HepG2 (cell line): ENCODE results near the gene KAZN. TPM values are rescaled to one million over a fixed set of nuclear protein-coding genes. Genes with fewer than 3 reads are reported as not detected.

Source experiments
- ATAC-seq: fragments of 200-7000 bp; cut with Tn5 transposase; 3 replicates; pipeline ENCODE4 v1.9.1; 2020; ENCODE audit warnings: mild to moderate bottlenecking, moderate library complexity
- BruUV-seq: library from RNA; stranded (reverse); fragments of 400-500 nt; replicated peaks from 2 replicates; lab custom pipeline; 2021; lab: Mats Ljungman, UMichigan
- CTCF ChIA-PET: fragments of 300-600 bp; formaldehyde crosslinking; extraction: SDS; loops from one replicate; lab custom pipeline; 2021; ENCODE audit warnings: low total read pairs, inconsistent platforms, low intra/inter-chr PET ratio; lab: Yijun Ruan, JAX
- POLR2A ChIA-PET: fragments of 350-600 bp; sonication (Branson Sonifier 250); formaldehyde crosslinking; loops from one replicate; lab custom pipeline; 2020; ENCODE audit warnings: antibody characterized with exemption, inconsistent platforms; lab: Yijun Ruan, JAX
- DNase-seq: peaks from one replicate; pipeline ENCODE4 v3.0.0-alpha.2; 2015; ENCODE audit warnings: low spot score
- FAIRE-seq: peaks from 3 replicates; lab custom pipeline; 2011; peaks lifted over from hg19 to GRCh38; lab: Jason Lieb, UNC
- H2AFZ ChIP-seq: one replicate; pipeline ENCODE4 v1.6.1; 2011; ENCODE audit warnings: low read length, inconsistent platforms
- H3K27ac ChIP-seq: fragments of 300-600 bp; 3 replicates; pipeline ENCODE4 v1.8.0; 2011; ENCODE audit warnings: mixed run types, mild to moderate bottlenecking, mixed read lengths, low read length, inconsistent platforms; ENCODE audit not compliant: insufficient read depth; ENCODE audit errors: extremely low read length
- H3K27me3 ChIP-seq, 2 experiments: fragments of 200-600 bp in 1 of 2; 2 replicates in 1 of 2; 3 replicates in 1 of 2; pipeline versions ENCODE4 v1.6.0 to v1.8.0; 2011; ENCODE audit warnings: low read length in 2 of 2, mild to moderate bottlenecking in 2 of 2, moderate library complexity in 2 of 2, inconsistent platforms in 1 of 2; ENCODE audit not compliant: insufficient read depth in 2 of 2, control insufficient read depth in 1 of 2
- H3K36me3 ChIP-seq, 2 experiments: fragments of 200-600 bp in 1 of 2; replicated peaks in 1 of 2; 2 replicates in 1 of 2; 3 replicates in 1 of 2; pipeline versions ENCODE4 v1.5.1 to v1.8.0; 2011; ENCODE audit warnings: low read length in 2 of 2, inconsistent platforms in 1 of 2; ENCODE audit not compliant: insufficient read depth in 2 of 2, control insufficient read depth in 1 of 2
- H3K4me1 ChIP-seq: 2 replicates; pipeline ENCODE4 v1.5.1; 2012; ENCODE audit warnings: low read length, inconsistent platforms; ENCODE audit not compliant: insufficient read depth
- H3K4me2 ChIP-seq: 2 replicates; pipeline ENCODE4 v1.6.0; 2011; ENCODE audit warnings: low read depth, low read length, inconsistent platforms
- H3K4me3 ChIP-seq, 3 experiments: fragments of 200-600 bp in 1 of 3; sonication (generic), shearing (Covaris generic) in 1 of 3; replicated peaks in 1 of 3; 2 replicates each; pipeline ENCODE4 v1.5.1; 2011 to 2016; ENCODE audit warnings: low read length in 3 of 3, inconsistent platforms in 2 of 3, low read depth in 2 of 3, mild to moderate bottlenecking in 2 of 3, control low read depth in 1 of 3, mixed read lengths in 1 of 3; ENCODE audit not compliant: insufficient read depth in 1 of 3
- H3K79me2 ChIP-seq: one replicate; pipeline ENCODE4 v1.6.1; 2011; ENCODE audit warnings: low read length, inconsistent platforms; ENCODE audit not compliant: insufficient read depth
- H3K9ac ChIP-seq: 2 replicates; pipeline ENCODE4 v1.6.0; 2011; ENCODE audit warnings: mild to moderate bottlenecking, low read depth, low read length, inconsistent platforms; ENCODE audit not compliant: insufficient read depth
- H3K9me3 ChIP-seq: 2 replicates; pipeline ENCODE4 v1.5.1; 2012; ENCODE audit warnings: mild to moderate bottlenecking, low read length
- H4K20me1 ChIP-seq: 2 replicates; pipeline ENCODE4 v1.6.0; 2011; ENCODE audit warnings: inconsistent platforms, mild to moderate bottlenecking, low read length, moderate library complexity; ENCODE audit not compliant: insufficient read depth
- ARHGAP35 ChIP-seq: sonication (generic); formaldehyde crosslinking; IDR thresholded peaks from 2 replicates; pipeline ENCODE4 v1.9.0; 2022; ENCODE audit warnings: mild to moderate bottlenecking, inconsistent platforms, moderate library complexity, missing genetic modification reagents, borderline replicate concordance
- ELK4 ChIP-seq: sonication (generic); formaldehyde crosslinking; IDR thresholded peaks from 2 replicates; pipeline ENCODE4 v1.9.0; 2021; ENCODE audit warnings: missing genetic modification reagents, borderline replicate concordance
- FOXP4 ChIP-seq: sonication (generic); formaldehyde crosslinking; IDR thresholded peaks from 2 replicates; pipeline ENCODE4 v1.4.0; 2020; ENCODE audit warnings: missing genetic modification reagents
- GTF2F1 ChIP-seq: fragments of 150-350 bp; IDR thresholded peaks from 2 replicates; pipeline ENCODE4 v1.6.1; 2014; ENCODE audit warnings: low read length
- HIC2 ChIP-seq: sonication (generic); formaldehyde crosslinking; IDR thresholded peaks from 2 replicates; pipeline ENCODE4 v1.9.0; 2022; ENCODE audit warnings: low read depth, missing genetic modification reagents
- NFE2L1 ChIP-seq: sonication (generic); formaldehyde crosslinking; IDR thresholded peaks from 2 replicates; pipeline ENCODE4 v1.4.0; 2020; ENCODE audit warnings: missing genetic modification reagents, mild to moderate bottlenecking, borderline replicate concordance
- SOX13 ChIP-seq, 3 experiments: fragments of 450-650 bp in 1 of 3; sonication (generic) in 1 of 3; formaldehyde crosslinking in 1 of 3; IDR thresholded peaks in 2 of 3; conservative IDR thresholded peaks in 1 of 3; 2 replicates each; pipeline versions ENCODE4 v1.5.0 to v1.6.1; 2016 to 2020; ENCODE audit warnings: antibody characterized with exemption in 1 of 3, mild to moderate bottlenecking in 1 of 3, missing compliant biosample characterization in 1 of 3, missing genetic modification reagents in 1 of 3, moderate library complexity in 1 of 3
- TEAD2 ChIP-seq: sonication (generic); formaldehyde crosslinking; IDR thresholded peaks from 2 replicates; pipeline ENCODE4 v1.9.0; 2021; ENCODE audit warnings: missing genetic modification reagents
- THAP7 ChIP-seq: sonication (generic); formaldehyde crosslinking; IDR thresholded peaks from 2 replicates; pipeline ENCODE4 v1.8.1; 2023; ENCODE audit warnings: mild to moderate bottlenecking, missing genetic modification reagents
- YEATS4 ChIP-seq: sonication (generic); formaldehyde crosslinking; IDR thresholded peaks from 2 replicates; pipeline ENCODE4 v1.4.0; 2020; ENCODE audit warnings: missing genetic modification reagents, borderline replicate concordance
- ZNF280B ChIP-seq: sonication (generic); formaldehyde crosslinking; IDR thresholded peaks from 2 replicates; pipeline ENCODE4 v1.5.0; 2020; ENCODE audit warnings: missing genetic modification reagents, mild to moderate bottlenecking, borderline replicate concordance
- ZNF574 ChIP-seq: sonication (generic); formaldehyde crosslinking; IDR thresholded peaks from 2 replicates; pipeline ENCODE4 v1.4.0; 2020; ENCODE audit warnings: missing genetic modification reagents
- ZNF703 ChIP-seq: sonication (generic); formaldehyde crosslinking; IDR thresholded peaks from 2 replicates; pipeline ENCODE4 v1.5.1; 2020; ENCODE audit warnings: missing genetic modification reagents, mild to moderate bottlenecking, moderate library complexity, borderline replicate concordance
- WGBS: methylation state at CpG from one replicate; pipeline ENCODE4 v1.1.6; 2017; ENCODE audit warnings: low lambda C conversion rate; 5-methylcytosine and 5-hydroxymethylcytosine counted together
- in situ Hi-C: cut with HindIII; loops from 2 replicates; pipeline ENCODE4 v1.10.0; 2017; ENCODE audit warnings: low pct_unique_long_range_greater_than_20kb; ENCODE audit not compliant: extremely low pct_ligation_motif_present
- intact Hi-C: fragments of 100-400 bp; cut with micrococcal nuclease; formaldehyde crosslinking; loops from one replicate; pipeline ENCODE4 v1.10.0; 2022; ENCODE audit not compliant: unreplicated experiment
- polyA plus RNA-seq, 8 experiments: library from polyadenylated mRNA; depleted of rRNA in 3 of 8; stranded (reverse) in 7 of 8; unstranded in 1 of 8; fragments of >200 nt; fragmentation: Illumina TruSeq in 4 of 8; extraction: Trizol in 4 of 8; gene quantifications; 2 replicates each; pipeline versions ENCODE4 v1.2.1 to v1.2.3, GENCODE V29; 2011 to 2016; ENCODE audit warnings: low read depth in 4 of 8, missing spikeins in 1 of 8, mixed read lengths in 1 of 8; ENCODE audit not compliant: insufficient read depth in 1 of 8
- total RNA-seq, 5 experiments: library from RNA; depleted of rRNA; stranded (reverse); fragments of >200 nt; fragmentation: Illumina TruSeq; extraction: Trizol; gene quantifications; 2 replicates each; pipeline ENCODE4 v1.2.3, GENCODE V29; 2016; ENCODE audit warnings: low read depth in 1 of 5

Gene KAZN
- total and polyA plus RNA-seq, 2 of the 13 experiments (the other 11 are each of a cell fraction or from before 2014, with no cell fraction given) = 10.4 to 13.5 TPM

- CTCF ChIA-PET = no interaction called here
- no peak for TF ChIP-seq ZNF574 (CRISPR knock-in tag)
- no peak for TF ChIP-seq TEAD2 (CRISPR knock-in tag)
- TF ChIP-seq GTF2F1 = no peak
- no peak for TF ChIP-seq ZNF703 (CRISPR knock-in tag)
- no peak for TF ChIP-seq THAP7 (CRISPR knock-in tag)
- no peak for TF ChIP-seq FOXP4 (CRISPR knock-in tag)
- no peak for TF ChIP-seq SOX13 (IDR thresholded peaks at IDR 0.05)
- no peak for TF ChIP-seq SOX13 (CRISPR knock-in tag; conservative IDR thresholded peaks at IDR 0.05 in 1 of 2, IDR thresholded peaks at IDR 0.05 in 1 of 2)
- no peak for TF ChIP-seq ZNF280B
- TF ChIP-seq ELK4 (CRISPR knock-in tag) = no peak
- no peak for TF ChIP-seq HIC2 (CRISPR knock-in tag)
- TF ChIP-seq NFE2L1 (CRISPR knock-in tag) = no peak
- TF ChIP-seq YEATS4 (CRISPR knock-in tag) = no peak
- TF ChIP-seq ARHGAP35 = no peak
These were observed 134.2 kb downstream of the KAZN start for GRCh38 chr1:14732728-14733047.

More at GRCh38 chr1:14732728-14733047, 134.2 kb downstream of the KAZN start:
- H3K79me2 ChIP-seq = no peaks in the 10 kb centered on the region
- no peaks in the 10 kb centered on the region for H3K36me3 ChIP-seq
- H3K4me3 ChIP-seq = no peak overlapping the region
- H3K27ac ChIP-seq = no peak overlapping the region
- H3K9ac ChIP-seq = no peak overlapping the region
- POLR2A ChIA-PET = no interaction called here
- intact Hi-C loops = no loop called here
- WGBS = 15% methylated on average over 5 of the region's 5 CpGs
- H3K4me2 ChIP-seq = no peak overlapping the region
- no TSS peak for BruUV-seq
- ATAC-seq (no peak), FAIRE-seq (no peak), DNase-seq (no peak)
- no peaks in the 10 kb centered on the region for H3K4me1 ChIP-seq
- H3K9me3 ChIP-seq = no peaks in the 10 kb centered on the region
- H3K27me3 ChIP-seq = peaks cover 1 to 55% of the 10 kb centered on the region in 2 experiments
- in situ Hi-C loops = no loop called here
- H4K20me1 ChIP-seq = no peaks in the 10 kb centered on the region
- no peak overlapping the region for H2AFZ ChIP-seq
